GM19240 (cell line): ENCODE data around the gene ZFPM1.
A peak's percentile ranks its signal among the peaks of the same experiment; 100 is the strongest.
"Not testable (repeated sequence)": the region's sequence is repeated elsewhere in the genome, so short reads cannot be mapped to it uniquely, and the experiment has no call there.

ENCODE experiments used
- DNase-seq: peaks from one replicate; pipeline ENCODE4 v3.0.0; 2011; ENCODE audit warnings: low spot score; ENCODE audit not compliant: insufficient read length

The ZFPM1 gene

GRCh38 chr16:88464447-88465318, 11.6 kb downstream of the ZFPM1 start:
- DNase-seq = no peak

GRCh38 chr16:88465387-88465983, 12.4 kb downstream of the ZFPM1 start:
- DNase-seq = no peak

GRCh38 chr16:88466175-88466862, 13.2 kb downstream of the ZFPM1 start:
- DNase-seq = peak; percentile 82

GRCh38 chr16:88466949-88467348, 13.9 kb downstream of the ZFPM1 start:
- DNase-seq = no peak

GRCh38 chr16:88467541-88467944, 14.5 kb downstream of the ZFPM1 start:
- DNase-seq = no peak

DNA sequence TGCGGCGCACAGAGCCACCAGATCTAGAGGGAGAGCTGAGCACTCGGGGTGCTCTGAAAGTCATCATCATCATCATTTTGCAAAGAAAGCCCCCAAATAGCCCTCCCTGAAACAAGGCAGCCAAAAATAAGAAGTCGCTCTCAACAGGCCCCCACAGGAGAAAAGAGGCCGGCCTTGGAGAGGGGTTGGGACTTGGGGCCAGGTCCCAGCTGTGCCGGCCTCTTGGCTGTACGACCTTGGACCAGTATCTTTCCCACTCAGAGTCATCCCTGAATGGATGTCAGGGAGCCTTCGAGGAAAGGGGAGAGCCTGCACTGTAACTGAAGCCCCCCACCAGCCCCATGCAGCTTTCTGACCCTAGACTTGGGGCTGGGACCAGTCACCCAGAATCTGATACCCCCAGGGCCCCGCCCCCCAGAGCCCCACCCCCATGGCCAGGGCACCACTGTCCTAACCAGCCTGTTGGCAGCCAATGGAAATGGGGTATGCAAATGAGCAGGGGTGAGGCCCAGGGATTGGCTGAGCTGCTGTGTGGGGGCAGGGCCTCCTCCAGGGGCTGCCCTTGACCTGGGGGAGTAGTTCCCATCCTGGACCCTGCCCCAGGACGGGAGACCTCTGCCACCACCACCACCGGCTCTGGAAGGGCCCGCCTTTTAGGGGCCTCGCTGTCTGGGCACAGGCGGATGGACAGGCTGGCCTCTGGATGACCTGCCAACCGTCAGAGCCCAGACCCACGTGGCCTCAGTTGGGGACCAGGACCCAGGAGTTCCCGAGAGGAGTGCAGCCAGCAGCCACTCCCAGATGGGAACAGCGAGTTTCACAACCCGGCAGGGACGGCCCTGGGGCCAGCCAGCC, 15.4 kb downstream of the ZFPM1 start:
- DNase-seq = no peak

DNA sequence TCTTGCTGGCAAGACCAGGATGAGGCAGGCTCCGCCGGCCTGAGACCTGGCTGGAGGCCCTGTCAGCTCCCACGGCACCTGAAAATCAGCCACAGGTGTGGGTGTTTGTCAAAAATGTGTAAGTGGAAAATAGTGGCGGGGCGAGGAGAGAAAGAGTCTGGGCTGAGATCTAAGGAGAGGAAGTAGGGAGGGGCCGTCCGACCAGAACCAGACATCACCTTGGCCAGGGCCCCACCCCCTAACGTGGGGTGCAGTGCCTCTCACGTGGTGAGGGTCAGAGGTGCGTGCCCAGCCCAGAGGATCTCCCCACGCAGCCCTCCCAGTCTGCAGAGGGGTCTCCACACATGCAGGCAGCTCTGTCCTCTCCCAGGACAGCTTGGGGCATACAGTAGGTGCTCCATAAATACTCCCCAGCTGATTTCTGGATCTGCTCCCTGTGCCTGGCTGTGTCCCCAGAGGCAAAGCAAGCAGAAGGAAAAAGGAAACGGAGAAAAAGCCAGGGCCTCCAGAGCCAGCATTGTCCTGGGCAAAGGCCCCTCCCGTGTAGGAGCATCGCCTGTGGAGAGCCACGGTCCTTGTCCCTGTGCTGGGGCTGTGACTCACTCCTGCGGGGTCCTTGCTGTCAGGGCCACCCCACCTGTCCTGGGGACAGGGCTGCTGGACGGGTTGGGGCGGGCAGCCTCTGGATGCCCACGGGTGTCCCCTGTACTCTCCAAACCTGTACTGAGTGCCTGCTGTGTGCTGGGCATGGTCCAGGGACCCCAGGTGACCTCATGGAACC, 16.7 kb downstream of the ZFPM1 start:
- DNase-seq = no peak

- not testable (repeated sequence) for DNase-seq
Measured at GRCh38 chr16:88470396-88470680, 17.3 kb downstream of the ZFPM1 start.

GRCh38 chr16:88470696-88471095, 17.6 kb downstream of the ZFPM1 start:
- DNase-seq = not testable (repeated sequence)

DNA sequence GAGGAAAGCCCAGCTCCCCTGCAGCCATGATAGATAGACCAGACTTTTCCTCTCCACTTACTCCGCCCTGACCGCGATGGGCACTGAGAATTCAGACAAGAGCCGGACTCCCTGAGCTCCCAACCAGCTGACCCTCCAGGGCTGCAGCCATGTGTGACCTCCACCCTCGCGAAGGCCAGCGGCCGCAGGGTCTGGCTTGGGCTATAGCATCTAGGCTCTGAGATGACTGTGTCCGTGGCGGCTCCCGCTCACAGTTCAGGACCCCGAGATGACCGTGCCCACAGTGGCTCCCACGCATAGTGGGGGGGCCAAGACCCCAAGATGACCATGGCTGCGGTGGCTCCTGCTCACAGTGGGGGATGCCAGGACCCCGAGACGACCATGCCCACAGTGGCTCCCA, 18.0 kb downstream of the ZFPM1 start:
- no peak for DNase-seq

DNA sequence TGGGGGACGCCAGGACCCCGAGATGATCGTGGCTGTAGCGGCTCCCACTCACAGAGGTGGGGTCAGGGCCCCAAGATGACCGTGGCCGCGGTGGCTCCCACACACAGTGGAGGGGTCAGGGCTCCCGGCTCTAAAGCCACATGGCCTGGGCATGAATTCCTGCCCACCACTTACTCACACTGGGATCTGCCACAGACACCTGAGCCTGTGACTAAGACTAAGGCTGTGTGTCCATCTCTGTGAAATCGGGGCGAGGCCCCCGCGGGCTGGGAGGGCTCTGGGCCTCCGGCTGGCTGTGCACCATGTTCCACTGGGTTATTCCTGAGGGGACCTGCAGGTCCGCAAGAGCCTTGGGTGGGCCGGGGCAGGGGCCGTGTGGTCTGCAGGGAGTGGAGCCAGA, 18.5 kb downstream of the ZFPM1 start:
- DNase-seq = no peak

DNA sequence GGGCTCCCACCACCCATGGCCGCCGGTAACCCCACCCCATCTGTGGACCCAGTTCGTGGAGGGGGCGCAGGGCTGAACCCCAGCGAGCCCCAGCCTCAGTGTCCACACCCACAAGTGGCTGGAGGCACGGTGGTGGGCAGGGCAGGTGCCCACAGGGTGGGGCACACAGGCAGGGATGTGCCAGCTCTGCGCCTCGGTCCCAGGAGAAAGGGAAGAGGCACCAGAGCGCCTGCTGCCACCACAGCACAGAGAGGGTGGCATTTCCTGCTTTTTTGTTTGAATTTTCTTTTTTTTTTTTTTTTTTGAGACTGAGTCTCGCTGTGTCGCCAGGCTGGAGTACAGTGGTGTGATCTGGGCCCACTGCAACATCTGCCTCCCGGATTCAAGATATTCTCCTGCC, 19.0 kb downstream of the ZFPM1 start:
- no peak for DNase-seq

DNA sequence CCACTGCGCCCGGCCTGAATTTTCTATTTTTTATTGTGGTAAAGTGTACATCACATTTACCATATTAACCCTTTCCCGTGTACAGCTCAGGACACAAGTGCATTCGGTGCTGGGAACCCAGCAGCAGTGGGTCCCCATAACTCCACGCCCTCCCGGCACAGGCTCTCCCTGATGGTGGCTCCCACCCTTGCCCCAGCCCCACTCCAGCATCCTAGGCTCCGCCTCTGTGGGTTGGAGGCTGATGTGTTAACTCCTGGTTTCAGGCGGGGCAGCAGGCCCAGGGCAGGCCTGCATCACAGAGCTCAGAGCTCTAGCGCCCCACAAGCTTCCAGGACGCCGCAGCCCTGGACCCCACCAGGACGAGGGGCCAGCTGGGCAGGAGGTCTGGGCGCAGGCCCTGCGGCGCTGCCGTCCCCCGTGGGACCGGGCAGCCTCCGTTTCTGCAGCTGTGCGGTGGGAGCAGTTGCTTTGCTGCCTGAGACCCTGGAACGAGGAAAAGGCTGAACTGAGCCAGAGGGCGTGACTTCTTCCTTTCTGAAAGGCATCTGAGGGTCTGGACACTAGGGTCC, 19.6 kb downstream of the ZFPM1 start:
- no peak for DNase-seq

DNA sequence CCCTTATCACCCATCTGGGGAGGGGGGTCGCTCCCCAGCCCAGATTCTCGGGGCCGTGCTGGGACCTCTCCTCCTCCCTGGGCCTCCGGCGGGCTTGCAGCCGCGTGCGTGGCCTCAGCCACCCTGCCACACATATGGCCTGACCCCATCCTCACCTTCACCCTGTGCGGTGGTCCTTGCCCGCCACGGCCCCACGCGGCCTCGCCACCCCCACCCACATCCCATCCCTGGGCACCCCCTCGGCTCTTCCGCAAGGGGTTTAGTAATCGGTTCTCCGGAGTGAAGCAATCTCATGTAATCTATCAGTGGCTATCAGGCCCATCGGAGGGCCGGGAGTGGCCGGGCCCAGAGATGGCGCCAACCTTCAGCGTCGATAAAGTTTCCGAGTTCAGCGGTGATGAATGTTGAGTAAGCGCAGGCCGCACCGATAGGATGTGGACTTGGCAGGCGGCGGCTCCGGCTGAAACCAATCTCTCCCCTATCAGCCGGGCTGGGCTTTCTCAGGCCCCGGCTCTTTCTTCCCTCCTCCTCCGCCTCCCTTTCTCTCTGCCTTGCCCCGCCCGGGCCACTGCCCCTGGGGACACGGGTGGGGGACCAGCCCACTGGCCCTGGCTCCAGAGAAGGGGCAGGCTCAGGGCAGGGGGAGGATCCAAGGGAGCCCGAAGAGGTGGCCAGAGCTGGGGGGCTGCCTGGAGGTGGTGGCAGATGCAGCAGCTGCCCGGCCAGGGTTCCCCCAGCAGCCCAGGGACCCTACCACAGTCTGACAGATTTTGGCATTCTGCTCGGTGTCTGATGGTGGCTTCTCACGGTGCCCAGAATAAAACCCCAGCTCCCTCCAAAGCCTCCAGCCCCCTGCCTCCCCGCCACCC, 20.8 kb downstream of the ZFPM1 start:
- no peak for DNase-seq

DNA sequence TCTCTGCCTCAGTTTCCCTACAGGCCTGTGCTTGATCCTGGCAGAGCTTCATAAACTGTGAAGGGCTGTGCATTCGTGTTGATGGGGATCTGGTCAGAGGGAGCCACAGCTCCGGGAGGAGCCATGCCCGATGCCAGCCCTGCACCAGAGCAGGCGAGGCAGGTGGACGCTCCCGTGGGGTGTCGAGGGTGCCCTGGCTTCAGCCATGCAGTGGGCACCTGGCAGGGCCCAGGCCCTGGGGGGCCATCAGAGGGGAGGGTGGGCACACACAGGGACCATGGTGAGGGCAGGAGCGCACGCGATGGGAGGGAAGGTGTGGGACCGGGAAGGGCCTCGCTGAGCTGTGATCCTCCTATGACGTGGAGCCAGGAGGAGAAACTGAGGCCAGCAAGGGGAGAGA, 22.0 kb downstream of the ZFPM1 start:
- no peak for DNase-seq

DNA sequence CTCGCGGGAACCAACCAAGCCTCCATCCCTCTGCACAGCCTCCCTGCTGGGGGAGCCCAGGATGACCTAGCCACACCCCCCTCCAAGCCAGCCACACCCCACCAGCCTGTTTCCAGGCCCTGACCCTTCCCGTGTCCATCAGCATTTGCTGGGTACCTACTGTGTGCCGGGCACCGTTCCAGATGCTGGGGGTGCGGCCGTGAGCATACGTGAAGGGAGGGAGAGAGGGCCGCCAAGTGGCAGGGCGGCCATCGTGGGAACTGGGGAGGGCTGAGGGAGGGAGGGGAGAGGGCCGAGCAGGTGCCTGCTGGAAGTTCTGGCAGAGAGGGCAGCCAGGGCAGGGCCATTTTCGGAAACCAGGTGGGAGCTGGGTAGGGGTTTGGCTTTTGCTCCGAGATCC, 23.1 kb downstream of the ZFPM1 start:
- DNase-seq = no peak

GRCh38 chr16:88476817-88477397, 23.8 kb downstream of the ZFPM1 start:
- no peak for DNase-seq

- no peak for DNase-seq
Measured at GRCh38 chr16:88477631-88478519, 24.8 kb downstream of the ZFPM1 start.
